Left ventricle myocardium superior (tissue), 1 donor: Measurements from ENCODE around the gene NKX1-2. TPM values are rescaled to one million over a fixed set of nuclear protein-coding genes. Genes with fewer than 3 reads are reported as not detected.
"Not testable (repeated sequence)": the region's sequence is repeated elsewhere in the genome, so short reads cannot be mapped to it uniquely, and the experiment has no call there.

Experiments
- ATAC-seq: fragments of 200-7000 bp; cut with Tn5 transposase; one replicate; pipeline ENCODE4 v1.9.1; 2020; ENCODE audit warnings: mild to moderate bottlenecking, moderate library complexity
- DNase-seq: peaks from one replicate; pipeline ENCODE4 v3.0.0-alpha.2; 2020
- intact Hi-C: fragments of 100-400 bp; cut with micrococcal nuclease; formaldehyde crosslinking; loops from one replicate; pipeline ENCODE4 v1.11.0; 2022
- total RNA-seq: library from RNA; stranded (reverse); fragmentation: NEBNext Ultra II Directional; extraction: Animal tissue kit (Norgen Biotek cat#: 25700); gene quantifications from one replicate; pipeline ENCODE4 v1.2.1, GENCODE V29; 2021
- donor health status: DM: no; HTN: yes; CAD: no; lungs with severe emphysema.

NKX1-2 gene
- total RNA-seq, 1 donor from 2014 or later: not detected

DNA sequence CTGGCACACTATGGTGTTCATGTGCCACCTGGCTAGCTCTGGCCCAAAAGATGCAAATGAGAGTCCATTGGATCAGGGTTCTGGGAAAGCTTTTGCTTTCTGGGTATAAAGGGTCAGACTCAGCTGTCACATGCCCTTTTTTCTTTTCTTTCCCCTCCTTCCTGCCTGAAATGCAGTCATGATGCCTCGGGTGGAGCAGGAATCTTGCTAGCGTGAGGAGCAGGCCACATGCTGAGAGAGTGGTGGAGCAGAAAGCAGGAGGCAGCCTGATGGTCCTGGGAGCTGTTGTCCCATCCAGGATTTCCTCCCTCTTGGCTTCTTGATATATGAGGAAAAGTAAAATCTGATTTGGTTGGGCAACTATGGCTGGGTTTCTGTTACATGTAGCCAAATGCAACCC is 9.1 kb upstream of the NKX1-2 start:
- ATAC-seq (no peak), DNase-seq (no peak)
- intact Hi-C loops: no loop called here

DNA sequence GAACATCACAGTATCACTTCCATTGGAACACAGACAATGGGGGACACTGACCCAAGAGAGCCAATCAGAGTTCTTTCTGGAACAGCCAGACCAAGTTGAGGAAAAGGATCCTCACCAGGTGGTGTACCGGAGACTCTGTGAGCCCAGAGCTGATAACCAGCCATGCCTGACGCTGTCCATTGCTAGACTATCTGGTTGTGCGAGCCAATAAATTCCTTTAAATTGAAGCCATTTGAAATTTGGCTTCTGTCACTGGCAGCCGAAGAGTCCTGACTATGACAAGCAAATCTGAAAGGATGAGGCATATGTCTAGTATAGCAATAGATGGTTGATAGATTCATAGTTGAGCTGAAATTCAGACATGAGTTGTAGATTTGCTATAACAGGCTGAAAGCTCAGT is 8.6 kb upstream of the NKX1-2 start:
- ATAC-seq: no peak
- intact Hi-C loops: no loop called here
- DNase-seq: no peak

DNA sequence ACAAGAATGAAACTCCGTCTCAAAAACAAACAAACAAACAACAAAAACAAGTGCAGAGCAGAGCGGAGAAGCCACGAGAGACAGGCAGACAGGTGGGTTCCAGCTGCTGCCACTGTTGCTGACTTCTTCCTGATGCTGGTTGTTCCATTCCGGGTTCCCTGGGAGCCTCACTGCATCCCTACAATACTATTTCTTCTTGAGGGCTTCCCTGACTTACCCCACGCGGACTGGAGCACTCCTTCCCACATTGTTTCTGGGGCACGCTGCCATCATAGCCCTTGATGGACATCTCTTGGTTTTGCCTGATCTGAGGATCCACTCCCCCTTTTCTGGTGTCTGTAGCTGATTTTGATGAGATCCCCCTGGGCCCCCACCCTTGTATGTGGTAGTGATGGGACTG is 5.6 kb upstream of the NKX1-2 start:
- intact Hi-C loops: no loop called here
- ATAC-seq (no peak), DNase-seq (no peak)

DNA sequence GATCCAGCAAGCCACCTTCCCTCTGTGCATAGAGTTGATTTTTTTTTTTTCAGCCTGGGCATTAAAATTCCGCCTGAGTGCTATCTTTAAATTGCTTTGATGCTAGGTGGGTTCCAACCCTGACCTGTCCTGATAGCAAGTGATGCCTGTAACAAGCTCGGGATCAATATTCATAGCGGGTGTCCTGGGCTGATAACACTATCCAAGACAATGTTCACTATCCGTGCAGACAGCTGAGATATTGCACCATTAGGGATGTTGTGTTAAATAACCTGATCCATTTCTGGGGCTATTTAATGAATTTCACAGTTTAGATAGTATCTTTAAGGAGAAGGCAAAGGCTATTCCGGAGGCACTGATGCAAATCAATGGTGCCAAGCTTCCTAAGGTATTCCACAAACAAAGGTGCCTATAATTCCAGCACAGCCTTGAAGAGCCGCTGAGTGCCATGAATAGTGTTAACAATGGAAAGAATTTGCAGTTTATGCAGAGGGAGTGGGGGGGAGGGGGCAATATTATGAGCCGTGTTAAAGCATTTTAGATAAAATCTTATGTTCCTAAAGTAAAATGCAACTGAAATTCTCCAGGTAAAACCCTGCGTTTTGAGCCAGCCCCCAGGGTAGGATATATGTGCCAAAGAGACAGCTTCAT is 4.2 kb upstream of the NKX1-2 start:
- no peak for DNase-seq
- ATAC-seq: no peak
- intact Hi-C loops: no loop called here

DNA sequence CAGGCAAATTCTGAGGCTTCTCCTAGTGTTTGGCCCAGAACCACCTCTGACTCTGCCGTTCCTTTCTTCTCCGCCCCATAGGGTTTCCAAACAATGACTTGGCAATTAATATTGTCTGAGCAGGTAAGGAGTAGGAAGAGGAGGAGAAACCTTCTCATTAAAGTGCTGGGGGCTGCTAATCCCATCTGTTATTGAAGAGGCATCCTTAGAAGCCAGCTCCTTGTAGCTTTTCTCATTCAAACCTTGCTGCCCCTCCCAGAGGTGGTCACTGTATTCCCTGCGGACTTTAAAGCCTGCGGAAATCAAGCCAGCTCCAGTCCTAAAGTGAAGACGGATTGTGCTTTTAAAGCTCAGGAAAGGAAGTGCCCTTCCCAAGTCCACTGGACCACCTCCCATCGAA is 1.4 kb upstream of the NKX1-2 start:
- ATAC-seq: no peak

DNA sequence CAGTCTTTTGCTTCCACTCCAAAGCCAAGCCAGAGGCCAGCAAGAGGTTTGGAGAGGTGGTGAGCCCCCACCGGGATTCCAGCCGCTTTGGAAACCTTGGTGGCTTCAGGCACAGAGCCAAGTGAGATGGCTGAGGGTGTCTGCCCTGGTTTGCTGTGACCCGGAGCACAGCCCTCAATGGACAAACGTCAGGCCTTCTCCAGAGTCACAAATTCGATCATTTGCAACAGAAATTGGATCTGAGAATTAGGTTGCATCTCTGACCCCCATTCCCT is 885 bp upstream of the NKX1-2 start:
- DNase-seq: no peak
- intact Hi-C loops: no loop called here
- no peak for ATAC-seq

More for the DNA sequence above, 1.4 kb upstream of the NKX1-2 start:
- DNase-seq: no peak
- intact Hi-C loops: no loop called here

DNA sequence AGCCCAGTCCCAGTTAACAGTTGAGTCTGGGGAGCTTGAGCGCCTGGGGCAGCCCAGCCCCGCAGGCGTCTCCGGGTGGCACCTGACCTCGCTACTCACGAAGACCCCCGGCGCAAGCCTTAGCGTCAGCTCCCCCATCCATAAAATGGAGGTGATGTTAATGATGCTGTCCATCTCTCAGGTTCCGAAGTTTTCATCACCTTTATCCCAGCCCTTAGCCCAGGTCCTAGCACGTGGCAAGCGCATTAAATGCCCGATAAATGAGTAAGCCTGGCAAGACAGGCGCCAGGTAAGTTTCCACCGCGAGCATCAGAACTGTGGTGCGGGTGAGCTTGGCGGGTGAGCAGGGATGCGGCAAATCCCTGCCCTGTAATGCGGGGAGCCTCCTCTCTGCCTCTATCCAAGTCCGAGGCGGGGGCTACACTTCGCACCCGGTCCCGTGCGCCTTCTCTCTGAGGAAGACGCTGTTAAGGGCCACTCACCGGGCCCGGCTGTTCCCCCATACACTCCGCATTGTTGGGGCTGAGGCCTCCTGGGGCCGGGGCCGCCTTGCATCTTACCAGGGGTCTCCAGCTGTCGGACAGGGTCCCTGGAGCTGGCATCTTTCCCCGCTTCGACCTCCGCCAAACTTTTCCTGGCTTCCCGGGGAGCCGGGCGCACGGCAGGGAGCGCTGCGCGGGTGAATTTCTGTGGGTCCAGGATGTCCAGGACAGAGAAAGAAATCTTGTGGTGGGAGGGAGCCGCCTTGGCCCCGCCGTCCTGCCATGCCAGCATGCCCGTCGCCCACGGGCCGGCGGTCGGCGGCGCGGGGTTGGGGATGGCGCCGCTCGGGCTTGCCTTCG is 444 bp downstream of the NKX1-2 start:
- DNase-seq (no peak), ATAC-seq (no peak)
- intact Hi-C loops: no loop called here

DNA sequence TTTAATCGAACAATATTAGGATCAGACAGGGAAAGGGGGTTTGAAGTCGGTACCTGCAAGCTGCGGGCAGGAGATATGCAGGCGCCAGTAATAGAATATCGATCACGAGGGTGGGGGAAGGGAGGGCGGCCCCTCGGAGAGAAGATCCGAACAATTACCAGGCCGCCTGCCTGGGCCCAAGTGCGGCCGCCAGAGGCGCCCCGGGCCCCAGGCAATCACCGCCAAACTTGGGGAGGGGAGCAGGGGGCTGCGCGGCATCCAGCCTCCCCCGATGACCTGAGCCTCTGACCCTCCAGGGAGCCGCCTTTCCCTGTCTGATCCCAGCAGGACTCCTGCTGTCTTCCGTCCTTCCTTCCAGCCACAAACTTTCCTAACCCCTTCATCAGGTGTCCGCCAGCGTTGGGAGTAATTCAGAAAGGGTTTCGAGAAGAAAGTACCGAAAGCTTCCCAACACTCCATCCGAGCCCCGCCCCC is 1.1 kb downstream of the NKX1-2 start:
- ATAC-seq (no peak), DNase-seq (no peak)
- intact Hi-C loops: no loop called here

DNA sequence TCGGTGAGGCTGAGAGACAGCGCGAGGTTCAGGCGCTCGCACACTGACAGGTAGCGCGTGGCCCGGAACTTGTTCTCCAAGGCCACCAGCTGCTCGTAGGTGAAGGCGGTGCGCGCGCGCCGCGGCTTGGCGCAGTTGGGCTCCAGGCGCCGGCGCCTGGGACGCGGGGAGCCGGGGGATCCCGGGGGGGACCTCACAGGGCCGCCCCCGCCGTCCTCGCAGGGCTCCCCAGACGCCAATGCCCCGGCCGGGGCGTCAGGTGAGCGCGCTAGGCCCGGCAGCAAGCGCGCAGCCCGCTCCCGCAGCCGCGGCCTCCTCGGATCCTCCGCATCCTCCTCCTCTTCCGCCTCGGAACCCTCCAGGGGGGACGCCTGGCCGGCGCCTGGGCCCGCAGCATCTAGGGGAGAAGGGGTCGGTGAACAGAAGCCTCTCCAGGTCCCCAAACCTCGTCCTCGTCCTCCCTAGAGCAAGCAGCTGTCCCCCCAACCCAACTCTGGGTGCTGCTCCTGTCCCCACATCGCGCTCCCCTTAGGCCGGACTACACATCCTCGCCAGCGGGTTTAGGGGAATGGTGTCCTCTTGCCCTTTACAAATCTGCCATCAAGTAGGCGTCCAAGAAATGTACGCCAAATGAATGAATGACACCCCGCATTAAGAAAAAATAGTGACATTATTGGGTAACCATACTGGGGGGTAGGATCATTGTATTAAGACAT is 1.9 kb downstream of the NKX1-2 start:
- intact Hi-C loops: no loop called here
- DNase-seq (no peak), ATAC-seq (no peak)

DNA sequence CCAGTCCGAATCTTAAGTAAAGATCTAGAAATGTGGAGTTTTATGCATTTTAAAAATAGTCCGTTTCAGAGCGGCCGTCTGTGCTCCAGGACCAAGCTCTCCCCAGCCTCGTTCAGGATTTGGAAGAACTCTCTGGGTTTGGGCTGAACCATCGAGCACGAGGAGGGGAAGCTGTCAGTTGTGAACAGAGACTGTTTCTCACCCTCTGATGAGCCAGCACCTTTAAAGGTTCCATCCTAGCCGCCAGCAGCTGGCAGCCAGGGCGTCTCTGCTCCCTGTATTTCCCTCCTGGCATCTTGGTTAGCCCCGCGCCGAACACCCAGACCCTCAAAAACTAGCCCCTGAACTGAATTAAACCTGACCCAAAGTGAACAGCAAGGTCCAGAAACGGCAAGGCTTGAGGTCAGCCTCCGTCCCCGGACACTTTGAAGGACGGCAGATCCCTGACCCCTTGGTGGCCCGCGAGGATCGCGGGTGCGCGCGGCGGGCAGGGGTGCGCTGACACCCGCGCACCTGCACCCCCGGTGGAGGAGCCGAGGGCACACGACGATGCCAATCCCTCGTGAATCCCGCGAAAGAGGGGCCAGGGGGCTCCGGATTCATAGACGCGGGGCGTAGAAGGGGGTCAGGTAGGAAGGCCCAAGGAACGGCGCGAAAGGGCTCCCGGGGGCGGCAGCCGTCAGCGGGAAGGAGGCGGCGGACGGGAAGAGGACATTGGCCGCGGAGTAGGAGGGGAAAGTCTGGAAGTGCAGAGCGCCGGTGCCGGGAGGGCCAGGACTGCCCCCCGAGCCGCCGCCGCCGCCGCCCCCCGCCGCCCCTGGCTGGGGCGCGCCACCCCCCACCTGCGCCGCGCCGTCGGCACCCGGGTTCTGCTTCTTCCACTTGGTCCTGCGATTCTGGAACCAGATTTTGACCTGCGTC is 2.7 kb downstream of the NKX1-2 start:
- intact Hi-C loops: no loop called here
- ATAC-seq (no peak), DNase-seq (no peak)

DNA sequence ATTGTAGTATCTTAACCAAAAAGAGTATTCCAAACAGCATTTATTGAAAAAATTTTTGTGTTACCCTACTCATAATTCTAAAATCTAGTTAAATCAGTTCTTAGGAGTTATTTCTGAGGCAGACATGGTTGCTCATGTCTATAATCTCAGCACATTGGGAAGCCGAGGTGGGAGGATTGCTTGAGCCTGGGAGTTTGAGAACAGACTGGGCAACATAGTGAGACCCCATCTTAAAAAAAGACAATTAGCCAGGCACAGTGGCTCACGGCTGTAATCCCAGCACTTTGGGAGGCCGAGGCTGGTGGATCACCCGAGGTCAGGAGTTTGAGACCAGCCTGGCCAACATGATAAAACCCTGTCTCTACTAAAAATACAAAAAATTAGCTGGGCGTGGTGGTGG is 8.1 kb downstream of the NKX1-2 start:
- DNase-seq, ATAC-seq, intact Hi-C loops: not testable (repeated sequence)

DNA sequence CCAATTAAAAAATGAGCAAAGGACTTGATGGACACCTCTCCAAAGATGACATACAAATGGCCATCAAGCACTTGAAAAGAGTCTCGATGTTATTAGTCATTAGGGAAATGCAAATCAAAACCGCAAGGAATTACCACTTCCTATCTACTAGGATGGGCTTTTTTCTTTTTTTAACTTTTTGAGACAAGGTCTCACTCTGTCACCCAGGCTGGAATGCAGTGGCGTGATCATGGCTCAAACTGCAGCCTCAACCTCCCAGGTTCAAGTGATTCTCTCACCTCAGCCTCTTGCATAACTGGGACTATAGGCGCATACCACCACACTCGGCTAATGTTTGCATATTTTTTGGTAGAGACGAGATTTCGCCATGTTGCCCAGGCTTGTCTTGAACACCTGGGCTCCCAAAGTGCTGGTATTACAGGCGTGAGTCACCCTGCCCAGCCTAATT is 13.6 kb downstream of the NKX1-2 start:
- ATAC-seq (no peak), DNase-seq (no peak)
- intact Hi-C loops: no loop called here

DNA sequence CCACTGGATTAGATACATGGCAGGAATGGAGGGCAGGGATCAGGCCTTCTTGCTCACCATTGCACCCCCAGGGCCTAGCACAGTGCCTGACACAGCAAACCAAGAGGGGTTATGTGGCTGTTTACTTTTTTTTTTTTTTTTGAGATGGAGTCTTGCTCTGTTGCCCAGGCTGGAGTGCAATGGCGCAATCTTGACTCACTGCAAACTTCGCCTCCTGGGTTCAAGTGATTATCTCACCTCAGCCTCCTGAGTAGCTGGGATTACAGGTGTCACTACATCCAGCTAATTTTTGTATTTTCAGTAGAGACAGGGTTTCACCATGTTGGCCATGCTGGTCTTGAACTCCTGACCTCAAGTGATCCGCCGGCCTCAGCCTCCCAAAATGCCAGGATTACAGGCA is 14.2 kb downstream of the NKX1-2 start:
- ATAC-seq, DNase-seq, intact Hi-C loops: not testable (repeated sequence)

DNA sequence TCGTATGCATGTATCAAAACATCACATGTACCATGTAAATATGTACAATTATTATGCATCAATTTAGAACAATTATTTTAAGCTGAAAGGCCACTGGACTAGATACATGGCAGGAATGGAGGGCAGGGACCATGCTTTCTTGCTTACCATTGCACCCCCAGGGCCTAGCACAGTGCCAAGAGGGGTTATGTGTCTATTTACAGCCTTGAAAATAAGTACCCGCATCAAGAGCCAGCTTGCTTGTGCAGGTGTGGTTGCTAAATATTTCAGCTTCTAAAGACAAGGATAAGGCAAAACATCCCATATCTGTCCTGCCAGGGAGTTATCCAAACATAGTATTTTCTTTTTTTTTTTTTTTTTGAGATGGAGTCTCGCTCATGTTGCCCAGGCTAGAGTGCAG is 16.4 kb downstream of the NKX1-2 start:
- DNase-seq (no peak), ATAC-seq (no peak)
- intact Hi-C loops: no loop called here

DNA sequence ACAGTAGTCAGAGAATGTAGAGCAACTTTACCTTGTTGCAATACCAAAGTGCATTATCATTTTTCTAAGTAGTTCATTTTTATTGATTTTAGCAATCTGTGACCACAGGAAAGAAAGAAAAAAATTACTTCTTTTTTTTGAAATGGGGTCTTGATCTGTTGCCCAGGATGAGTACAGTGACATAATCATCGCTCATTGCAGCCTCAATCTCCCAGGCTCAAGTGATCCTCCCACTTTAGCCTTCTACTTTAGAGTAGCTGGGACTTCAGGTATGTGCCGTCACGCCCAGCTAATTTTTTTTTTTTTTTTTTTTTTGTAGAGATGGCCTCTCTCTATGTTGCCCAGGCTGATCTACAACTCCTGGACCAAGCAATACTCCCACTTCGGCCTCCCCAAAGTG is 19.8 kb downstream of the NKX1-2 start:
- intact Hi-C loops: no loop called here
- DNase-seq (no peak), ATAC-seq (no peak)

DNA sequence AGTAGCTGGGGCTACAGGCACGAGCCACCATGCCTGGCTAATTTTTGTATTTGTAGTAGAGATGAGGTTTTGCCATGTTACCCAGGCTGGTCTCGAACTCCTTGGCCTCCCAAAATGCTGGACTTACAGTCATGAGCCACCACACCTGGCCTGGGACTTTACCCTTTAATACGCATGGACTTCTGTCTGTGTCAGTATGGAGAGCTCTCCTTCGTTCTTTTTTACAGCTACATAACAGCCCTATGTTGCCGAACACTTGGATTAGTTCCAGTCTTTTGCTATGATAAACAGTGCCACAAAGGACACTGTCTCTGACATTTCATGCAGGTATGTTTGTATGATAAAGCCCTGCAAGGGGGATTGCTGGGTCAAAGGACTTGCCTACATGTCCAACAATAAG is 20.3 kb downstream of the NKX1-2 start:
- intact Hi-C loops: no loop called here
- no peak for ATAC-seq
- DNase-seq: no peak

DNA sequence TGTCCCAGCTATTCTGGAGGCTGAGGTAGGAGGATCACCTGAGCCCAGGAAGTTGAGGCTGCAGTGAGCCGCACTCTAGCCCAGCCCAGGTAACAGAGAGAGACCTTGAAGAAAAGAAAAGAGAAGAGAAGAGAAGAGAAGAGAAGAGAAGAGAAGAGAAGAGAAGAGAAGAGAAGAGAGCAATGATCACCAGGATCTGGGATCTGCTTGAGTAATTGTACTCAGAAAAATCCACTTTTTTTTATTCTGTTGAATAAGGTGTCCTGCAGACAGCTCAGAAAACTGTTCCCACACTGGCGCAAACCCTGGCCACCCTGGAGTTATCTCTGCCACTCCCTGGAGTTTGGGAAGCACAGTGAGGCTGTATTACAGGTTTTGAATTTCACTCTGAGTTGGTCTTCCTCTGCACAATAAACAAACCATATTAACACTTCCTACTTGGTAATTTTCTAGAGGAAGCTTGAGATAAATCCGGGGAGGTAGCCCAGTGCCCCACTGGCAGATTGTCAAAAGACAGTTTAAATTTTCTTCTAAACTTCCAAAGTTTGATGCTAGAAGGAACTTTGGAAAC is 21.5 kb downstream of the NKX1-2 start:
- intact Hi-C loops: no loop called here
- ATAC-seq (no peak), DNase-seq (no peak)

DNA sequence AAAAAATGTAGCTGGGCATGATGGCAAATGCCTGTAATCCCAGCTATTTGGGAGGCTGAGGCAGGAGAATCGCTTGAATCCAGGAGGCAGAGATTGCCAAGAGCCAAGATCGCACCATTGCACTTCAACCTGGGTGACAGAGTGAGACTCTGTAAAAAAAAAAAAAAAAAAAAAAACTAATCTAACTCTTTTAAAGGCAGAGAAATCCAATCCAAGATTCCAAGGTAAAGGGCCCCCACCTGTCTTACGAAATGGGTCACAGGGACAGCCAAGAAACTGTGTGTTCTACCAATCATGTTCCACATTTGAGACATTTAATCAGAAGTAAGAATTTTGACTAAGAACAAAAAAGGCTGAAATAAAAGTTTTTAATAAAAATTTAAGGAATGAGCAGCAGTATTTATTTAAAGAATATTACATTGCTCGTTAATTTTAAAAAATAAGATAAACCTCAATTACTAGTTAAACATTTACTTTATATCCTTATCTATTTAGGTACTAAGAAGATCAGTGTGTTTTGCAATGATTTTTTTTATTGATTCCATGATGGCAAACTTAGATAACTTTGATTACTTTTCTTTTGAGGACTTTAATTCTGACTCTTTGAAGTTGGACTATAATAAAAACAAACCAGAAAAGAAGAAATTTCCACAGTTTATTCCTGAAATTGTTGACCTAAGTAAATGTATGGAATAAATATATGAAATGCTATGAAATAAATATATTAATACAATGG is 24.4 kb downstream of the NKX1-2 start:
- intact Hi-C loops: no loop called here
- ATAC-seq: no peak
- no peak for DNase-seq
